Retina (tissue), 1 donor: ENCODE measurements around the gene CNIH3.

Experiments
- DNase-seq: peaks from one replicate; pipeline ENCODE4 v3.0.0-alpha.2; 2016

The CNIH3 gene

DNA sequence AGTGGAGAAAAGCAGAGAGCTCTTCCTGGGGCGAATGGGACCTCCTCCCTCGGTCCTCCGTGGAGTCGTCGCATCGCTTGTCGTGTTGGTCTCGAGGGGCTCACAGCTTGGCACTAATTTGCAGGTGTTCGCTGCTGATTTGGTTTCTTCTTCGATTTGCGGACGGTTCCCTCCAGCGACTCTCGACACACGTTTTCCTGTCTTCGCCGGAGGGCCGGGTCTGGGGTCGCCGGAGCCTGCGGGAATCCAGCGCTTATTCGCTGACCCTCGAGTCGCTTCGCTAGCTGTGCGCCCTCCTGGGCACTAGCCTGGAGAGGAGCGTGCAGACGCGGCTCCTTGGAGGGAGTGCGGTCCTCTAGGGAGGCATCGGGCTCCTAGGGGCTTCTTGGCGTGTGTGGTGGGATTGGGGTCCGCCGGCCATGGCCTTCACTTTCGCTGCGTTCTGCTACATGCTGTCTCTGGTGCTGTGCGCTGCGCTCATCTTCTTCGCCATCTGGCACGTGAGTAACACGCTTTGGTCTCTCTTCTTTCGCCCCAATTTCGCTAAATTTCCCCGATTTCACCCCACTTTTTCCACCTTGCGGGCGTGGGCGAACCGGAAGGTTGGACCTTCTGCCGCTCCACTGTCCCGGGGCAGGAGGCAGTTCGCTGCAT, 766 bp downstream of the CNIH3 start:
- peak; percentile 79 for DNase-seq

DNA sequence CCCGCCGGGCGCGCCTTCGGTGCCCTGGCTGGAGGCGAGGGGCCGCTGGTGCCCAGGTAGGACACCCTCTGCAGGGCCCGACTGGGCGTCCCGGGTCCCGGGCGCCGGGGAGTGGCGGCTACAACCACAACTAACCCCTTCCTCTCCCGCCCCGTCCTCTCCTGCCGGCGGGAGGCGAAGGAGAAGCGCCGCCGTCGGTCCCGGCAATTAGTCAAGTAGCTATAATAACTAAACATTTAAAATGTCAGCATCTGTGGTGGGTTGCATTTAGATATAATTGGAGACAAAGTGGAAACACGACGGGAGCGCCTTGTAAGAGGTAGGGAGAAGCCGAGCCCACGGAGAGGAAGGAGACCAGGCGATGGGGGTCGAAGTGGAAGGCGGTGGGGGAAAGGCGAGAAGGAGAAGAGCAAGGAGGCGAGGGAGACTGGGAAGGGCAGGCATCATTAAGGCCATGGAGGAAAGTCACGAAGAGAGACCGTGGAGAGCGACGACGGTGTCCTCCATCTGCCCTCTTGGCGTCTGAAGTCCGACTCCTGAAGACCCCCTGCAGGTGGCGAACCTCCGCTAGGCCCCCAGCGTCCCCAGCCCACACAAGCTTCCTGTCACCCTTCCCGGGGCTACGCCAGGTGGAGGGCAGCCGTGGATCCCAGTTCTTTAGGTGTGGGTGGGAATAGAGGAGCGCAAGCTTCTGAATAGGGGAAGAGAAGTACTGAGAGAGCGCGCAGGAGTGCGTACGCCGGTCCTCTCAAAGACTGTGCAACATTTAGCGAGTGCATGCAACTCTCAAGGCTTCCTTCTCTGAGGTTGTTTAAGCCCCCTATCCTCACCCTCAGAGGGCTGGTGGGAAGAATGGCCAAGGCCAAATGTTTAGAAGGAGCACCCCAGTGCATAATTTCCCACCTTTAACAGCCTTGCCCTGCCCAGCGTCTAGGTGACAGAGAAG, 1.6 kb downstream of the CNIH3 start:
- peak; percentile 35 for DNase-seq

DNA sequence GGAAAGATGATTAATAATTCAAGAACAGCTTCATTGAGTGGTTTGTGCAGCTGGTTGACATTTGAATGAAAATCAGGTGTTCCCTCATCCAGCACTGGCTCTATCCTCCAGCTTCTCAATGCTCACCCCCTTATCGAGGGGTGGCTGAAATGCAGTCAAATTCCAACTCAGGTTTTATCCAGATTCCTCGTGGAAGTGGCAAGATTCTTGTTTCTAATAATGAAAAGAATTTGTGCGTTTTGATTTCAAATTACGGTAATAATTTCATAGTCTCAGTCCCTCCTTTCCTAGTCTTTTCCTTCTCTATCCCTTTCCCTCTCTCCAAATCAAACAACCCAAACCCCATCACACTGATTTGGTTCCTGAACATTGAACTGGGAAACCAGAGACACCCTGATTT, 3.1 kb downstream of the CNIH3 start:
- DNase-seq = peak; percentile 34

DNA sequence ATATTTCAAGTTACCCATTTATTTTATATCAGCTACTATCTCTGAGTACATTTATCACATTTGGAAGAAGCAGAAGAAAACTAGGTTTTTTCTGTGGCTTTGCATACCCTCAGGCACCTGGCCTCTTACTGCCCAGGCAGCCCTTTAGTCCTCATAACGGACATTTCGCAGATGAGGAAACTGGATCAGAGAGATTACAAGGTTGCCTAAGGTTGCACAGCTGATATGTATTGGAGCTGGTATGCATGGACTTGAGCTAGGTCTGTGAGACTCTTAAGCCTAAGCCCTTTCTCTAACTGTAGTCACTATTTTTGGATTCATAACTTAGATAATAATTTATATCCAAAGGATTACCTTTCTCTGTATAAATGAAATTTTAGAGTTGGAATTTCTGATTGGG, 4.0 kb downstream of the CNIH3 start:
- no peak for DNase-seq

DNA sequence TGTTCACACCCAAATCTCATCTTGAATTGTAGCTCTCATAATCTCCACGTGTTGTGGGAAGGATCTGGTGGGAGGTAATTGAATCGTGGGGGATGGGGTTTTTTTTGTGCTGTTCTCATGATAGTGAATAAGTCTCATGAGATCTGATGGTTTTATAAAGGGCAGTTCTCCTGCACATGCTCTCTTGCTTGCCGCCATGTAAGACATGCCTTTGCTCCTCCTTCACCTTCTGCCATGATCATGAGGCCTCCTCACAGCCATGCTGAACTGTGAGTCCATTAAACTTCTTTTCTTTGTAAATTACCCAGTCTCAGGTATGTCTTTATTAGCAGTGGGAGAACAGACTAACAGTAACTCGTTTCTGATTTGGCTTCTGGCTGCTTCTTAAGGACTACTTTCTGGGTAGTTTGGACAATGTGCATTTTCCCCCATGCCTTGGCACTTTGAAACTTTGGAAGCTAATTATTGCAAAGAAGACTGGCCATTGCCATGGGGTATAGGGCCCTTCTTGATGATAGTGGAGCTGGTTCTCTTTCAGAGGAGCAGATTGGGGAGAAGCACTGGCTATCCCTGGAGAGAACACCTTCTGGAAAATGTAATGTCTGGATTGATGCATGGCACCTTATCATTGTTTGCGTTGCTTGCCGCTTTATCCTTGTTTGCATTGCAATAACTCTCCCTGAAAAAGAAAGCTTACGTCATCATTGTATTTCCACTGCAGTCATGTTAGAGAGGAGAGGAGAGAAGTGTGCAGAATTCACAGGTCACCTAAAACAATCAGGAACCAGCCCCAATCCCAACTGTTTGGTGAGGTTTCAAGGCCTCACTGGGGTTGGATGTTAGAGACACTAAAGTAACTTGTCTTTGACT, 5.9 kb downstream of the CNIH3 start:
- DNase-seq = no peak

DNA sequence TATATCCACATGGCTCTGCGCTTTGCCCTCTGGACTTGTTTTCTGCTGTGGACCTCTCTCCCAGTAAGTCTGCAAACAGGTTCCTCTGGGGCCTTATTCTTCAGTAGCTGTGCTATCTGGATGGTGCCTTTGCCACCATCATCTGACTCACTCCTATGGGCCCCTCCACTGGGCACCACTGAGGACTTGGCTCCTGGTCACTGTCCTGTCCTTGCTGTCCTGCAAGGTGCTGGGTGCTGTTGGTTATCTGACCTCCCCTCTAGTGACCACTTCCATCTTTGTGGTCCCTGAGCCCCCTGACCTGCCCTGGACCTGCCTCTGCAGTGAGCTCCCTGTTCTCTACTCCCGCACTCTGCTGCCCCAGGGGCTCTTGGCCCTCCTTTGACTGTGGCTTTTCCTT, 6.7 kb downstream of the CNIH3 start:
- no peak for DNase-seq

DNA sequence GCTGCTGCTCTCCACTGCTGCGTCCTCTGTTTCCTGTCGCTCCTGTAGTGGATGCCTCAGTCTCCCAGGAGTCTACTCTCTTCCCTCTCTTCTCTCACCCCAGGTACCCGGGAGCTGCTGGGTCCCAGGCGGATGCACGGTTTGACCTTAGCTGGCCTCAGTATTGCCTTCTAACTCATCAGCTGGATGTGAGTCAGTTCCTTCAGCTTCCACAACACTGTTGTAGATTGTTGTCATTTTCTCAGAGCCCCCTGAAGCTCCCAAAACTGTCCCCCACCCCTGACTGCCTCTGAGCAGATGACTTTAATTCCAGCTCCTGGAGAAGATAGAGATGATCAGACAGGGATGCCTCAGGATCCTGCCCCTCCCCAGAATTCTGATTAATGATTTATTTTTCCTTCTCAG, 7.2 kb downstream of the CNIH3 start:
- DNase-seq = no peak

DNA sequence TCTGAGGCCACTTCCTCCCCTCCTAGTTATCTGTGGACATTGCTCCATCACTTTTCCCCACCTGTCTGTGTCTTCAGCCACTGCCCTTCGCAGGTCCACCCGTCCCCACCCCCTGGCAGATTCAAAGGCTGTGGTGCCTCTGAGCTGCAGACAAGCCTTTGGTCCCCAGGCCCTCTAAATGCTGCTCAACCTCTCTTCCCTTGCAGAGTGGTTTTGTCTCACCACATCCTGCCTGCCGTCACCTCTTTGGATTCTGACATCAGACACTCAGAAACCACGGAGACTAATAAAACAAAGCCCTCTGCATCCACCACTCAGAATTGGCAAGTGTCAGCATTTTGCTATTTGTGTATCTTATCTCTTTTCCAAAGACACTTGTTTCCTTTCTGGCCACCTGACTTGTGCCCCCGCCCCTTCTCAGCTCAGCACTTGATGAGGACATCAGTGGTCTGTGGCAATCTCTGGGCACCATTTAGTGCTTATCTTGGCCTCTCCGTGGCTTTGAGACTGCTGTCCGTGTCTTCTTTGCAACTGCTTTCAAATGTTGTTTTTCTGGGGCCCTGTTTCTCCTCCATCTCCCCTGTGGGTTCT, 7.7 kb downstream of the CNIH3 start:
- no peak for DNase-seq

DNA sequence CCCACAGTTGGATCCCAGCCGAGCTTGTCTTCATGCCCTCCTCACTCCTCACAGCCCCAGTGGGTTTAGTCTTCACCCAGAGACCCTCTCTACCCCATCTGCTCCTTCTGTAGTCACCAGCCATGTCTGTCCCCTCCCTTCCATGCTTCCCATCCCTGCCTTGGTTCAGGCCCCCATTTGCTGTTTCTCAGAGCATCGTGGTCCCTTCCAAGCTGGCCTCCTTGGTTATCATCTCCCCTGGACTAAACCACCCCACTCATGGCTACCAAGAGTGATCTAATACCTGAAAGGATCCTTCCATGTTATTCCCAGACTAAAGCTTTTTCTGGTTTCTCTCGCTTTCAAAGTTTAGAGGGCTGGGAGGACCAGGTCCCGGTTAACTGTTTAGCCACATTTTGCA, 8.3 kb downstream of the CNIH3 start:
- no peak for DNase-seq

DNA sequence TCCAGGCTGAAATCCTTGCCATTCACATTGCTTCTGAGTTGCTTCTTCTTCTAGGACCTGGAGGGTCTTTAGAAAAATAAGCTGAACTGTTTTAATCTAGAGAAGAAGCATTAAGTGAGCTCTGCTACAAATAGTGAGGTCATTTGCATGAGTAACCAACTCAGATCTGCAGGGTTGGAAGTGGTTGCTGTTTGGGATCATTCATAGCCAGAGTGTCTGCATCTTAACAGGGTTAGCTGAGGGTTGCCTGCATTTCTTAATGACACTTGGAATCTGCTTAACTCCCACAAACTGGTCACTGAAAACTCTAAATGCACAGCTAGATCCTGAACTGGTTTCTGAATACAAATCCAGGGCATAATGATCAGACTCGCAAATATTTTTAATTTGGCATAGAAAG, 9.9 kb downstream of the CNIH3 start:
- DNase-seq = no peak

DNA sequence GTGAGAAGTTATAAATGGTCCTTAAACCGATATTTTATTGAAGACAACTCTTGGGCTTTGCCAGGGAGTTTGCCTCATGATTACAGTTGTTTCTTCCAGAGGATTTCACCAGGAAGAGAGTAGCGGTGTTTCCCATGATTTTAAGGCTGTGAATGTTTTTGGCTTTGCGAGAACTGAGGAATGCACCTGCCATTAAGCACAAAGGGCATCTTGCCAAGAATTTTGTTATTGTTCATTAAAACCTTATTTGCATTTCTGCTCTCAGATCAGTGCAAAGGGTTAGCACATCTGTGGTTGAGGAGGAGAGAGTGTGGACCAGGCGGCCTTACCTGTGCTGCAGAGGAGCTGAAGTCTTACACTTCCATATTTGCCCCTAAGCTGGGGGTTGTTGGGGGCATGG, 13.8 kb downstream of the CNIH3 start:
- DNase-seq = no peak

DNA sequence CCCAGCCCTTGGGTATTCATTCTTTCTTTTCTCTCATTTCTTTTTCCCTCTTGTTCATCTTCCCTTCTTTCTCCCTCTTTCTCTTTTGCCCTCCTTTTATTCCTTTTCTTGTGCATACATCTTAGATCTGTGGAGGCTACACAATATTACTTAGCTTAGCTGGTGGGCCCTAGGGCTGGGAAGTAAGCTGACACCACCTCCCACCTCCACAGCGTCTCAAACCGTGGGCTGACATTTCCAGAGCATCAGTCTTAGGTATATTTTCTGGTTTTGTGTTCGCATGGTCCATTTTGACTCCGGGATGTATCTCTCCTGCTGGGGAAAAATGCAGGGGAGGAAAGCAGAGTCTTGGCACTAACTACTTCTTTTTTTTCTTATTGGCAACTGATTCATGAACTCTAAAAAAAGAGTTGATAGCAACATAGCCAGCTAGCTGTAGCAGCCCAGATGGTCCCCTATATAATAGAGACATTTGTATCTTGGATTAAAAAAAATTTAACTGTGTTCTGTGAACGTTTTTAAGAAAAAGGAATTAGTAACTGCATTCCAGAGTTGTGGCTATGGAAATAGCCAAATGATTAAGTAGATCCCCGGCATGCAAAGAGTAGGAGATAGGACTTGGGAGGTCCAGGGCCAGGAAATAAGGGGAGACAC, 15.5 kb downstream of the CNIH3 start:
- no peak for DNase-seq

DNA sequence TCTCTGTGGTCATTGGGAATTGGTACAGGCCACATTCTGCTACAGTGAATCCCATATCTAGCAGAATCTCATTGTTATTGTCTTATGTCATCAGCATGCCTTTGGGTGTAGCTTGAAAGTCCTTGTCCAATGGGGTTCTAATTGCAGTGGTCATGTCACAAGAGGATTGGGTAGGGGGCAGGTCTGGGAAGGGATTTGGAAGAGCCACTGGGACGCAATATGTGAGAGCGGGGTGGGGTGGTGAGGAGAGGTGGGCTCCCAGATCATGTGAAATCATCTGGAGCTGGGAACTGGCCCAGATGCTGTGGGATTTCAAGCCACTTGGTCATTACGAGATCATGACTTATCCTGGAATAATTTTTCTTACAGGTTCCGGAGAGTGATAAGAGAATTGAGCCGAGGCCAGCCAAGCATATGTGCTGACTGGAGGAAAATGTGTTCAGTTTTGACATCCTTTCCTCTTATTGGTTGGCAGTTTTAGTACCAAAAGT, 16.3 kb downstream of the CNIH3 start:
- DNase-seq = no peak

DNA sequence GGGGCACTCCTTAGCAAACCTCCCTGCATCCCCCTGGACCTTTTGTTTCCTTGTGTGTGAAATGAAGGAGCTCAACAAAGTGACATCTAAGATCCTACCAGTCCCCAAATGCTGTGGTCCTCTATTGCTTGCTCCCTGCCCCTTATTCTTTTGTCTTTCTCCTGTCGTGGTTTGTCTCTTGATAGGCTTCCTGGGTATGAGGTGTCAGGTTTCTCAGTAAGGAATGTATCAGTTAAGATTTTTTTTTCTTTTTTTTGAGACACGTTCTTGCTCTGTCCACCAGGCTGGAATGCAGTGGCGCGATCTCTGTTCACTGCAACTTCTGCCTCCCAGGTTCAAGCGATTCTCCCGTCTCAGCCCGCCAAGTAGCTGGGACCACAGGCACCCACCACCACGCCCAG, 16.8 kb downstream of the CNIH3 start:
- DNase-seq = no peak

DNA sequence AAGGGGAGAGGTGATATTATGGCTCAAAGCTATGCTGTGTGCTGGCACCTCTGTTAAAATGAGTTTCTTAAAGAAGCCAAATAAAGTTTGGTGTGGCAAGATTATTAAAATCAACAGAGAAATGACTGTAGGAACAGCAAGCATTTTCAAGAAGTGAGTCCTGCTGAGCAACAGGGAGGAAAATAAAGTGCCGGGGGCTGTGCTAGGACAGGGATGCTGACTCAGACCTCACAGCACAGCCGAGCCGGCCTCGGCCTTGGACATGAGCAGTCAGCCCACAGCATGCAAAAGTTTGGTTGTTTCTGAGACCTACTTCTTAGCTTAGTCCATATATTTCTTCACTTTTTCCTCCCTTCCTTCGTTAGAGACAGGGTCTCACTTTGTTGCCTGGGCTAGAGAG, 19.2 kb downstream of the CNIH3 start:
- no peak for DNase-seq

DNA sequence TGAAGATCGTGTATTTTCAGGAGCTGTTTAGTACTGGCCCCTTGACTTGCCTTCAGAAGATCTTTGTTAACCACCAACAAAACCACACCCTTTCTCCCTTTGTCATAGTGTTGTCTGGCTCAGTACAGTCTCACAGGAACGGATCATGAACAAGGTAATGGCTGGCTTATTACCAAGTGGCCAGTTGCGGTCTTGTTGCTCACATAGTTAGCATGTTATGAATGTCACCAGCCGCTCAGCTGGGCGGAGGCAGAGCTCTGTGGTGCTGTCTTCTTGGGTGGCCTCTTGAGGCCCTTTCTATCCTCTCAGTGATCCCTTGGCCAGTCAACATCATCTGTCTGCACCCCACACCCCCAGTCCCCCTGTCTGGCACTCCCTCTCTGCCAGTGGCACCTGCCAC, 21.4 kb downstream of the CNIH3 start:
- peak; percentile 17 for DNase-seq

DNA sequence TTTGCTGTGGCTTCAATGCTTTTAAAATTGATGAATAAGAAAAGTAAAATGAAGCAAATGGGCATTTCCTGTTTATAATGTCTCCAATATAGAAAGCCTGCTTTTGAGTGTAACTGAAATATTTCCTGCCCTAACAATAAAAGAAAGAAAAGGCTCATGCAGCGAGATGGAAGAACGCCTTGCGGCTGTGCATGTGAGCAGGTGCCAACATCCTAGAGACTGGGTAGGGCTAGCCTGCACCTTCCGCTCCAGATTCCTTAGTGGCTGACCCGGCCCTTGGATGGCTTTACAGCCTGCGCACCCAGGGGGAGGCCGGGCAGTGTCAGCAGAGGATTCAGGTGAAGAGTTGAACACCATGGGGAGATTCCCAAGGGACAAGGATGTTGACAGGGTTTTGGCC, 21.8 kb downstream of the CNIH3 start:
- no peak for DNase-seq

DNA sequence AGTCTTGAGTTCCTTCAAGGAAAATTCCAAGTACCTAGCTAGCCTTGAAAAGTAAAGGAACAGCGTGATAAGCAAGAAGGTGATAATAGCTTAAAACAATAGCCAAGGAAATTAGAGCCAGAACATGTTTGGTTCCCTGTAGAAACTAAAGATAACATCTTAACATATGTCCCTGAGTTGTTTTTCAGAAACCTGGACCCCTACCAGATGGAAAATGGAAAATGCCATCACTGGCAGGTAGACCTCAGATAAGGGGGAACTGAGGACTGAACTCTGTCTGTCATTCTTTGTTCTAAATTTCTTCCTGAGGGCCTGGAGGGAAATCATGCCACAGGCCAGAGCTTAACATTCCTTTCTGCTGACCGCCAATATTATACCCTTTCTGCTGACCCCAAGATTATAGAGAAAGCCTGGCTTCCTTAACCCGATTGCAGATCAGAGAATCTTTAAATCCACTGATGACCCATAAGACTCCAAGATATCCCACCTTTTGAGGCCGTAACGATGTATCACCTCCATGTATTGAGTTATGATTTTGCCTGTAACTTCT, 23.4 kb downstream of the CNIH3 start:
- no peak for DNase-seq

DNA sequence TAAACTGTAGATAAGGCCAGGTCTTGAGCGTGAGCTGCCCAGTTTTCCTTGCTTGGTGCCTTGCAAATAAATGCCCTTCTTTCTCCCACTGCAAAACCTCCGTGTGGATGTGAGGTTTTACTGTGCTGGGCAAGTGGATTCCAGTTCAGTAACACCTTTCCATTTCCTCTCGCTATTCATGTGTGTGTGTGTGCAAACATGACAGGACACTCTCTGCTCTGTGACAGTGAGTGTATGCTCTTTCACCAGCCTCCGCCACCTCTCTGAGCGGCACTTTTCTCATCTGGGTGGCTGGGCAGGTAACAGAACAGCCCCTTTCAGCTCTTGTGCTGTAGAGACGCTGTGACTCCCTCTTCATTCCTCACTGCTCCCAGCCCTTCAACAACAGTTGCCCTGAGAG, 23.9 kb downstream of the CNIH3 start:
- peak; percentile 42 for DNase-seq

DNA sequence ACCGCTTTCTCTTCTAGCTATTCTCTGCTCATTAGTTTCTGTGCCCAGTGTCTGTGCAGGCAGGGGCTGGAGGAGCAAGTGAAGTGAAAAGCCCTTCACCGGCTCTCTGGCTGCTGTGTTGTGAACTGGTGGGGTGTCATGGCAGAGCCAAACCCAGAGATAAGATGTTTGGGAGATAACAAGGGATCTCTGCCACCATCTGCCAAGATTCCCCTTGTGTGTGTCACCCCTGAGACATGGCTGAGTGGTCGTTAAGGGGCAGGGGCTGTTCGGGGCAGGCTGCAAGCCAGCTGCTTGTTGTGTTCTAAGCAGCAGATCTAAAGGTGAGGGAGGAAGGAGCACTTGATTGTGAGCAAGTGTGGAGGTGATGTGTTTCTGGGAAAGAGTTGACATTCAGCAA, 24.5 kb downstream of the CNIH3 start:
- peak; percentile 42 for DNase-seq

DNA sequence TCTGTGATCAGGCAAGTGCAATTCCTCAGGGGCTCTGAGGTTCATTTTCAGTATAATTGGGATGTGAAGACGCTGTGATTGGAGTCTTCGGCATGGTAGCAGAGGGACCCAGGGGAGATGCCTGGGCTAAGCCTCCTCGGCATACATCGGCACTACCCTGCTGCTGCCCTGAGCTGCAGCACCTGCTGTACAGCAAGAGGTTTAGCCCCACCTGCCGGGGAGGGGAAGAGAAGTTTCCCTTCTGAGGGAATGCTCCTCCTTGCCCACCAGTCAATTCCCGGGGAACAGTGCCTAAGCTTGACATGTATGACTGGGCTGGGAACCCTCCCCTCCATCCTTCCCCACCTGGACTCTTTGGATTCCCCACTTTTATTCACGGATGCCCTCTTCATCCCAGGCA, 24.9 kb downstream of the CNIH3 start:
- no peak for DNase-seq

DNA sequence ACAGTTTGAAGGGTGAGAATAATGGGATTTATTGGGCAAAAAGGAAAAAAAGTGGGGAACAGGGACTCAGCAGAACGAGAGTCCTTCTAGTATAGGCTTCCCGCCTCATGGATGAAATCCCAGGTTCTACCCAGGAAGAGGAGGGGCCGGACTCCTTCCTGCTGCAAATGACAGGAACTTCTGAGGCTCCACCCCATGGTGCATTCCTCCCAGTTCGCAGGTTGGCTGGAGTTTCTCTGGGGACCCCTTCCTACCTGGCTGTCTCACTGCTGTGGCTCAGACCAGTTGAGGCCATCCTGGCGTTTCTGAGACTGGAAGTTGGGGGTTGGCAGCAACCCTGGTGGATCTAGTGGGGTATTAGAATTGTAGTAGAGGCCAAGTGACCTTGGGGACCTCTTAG, 27.5 kb downstream of the CNIH3 start:
- DNase-seq = no peak
